ENCODE results near the gene SATB1. TPM values are rescaled to one million over a fixed set of nuclear protein-coding genes. Genes with fewer than 3 reads are reported as not detected.

The SATB1 gene
- total and polyA plus RNA-seq, 2 of the 8 experiments (the other 6 are each of a cell fraction or from before 2014, with no cell fraction given), result 18.8 to 28.0 TPM

- no peak for TF ChIP-seq CHD7 (IDR thresholded peaks at IDR 0.05; ENCODE audit: insufficient replicate concordance, low read length)
Measured at GRCh38 chr3:18402239-18402799, 22.8 kb downstream of the SATB1 start (continued).

Measured in H1 (cell line).